ENCODE results near the gene HS6ST3. TPM values are rescaled to one million over a fixed set of nuclear protein-coding genes. Genes with fewer than 3 reads are reported as not detected.

Gene HS6ST3
- total RNA-seq, 1 donor from 2014 or later: under 0.01 TPM

GRCh38 chr13:96646101-96646500, 556.2 kb downstream of the HS6ST3 start:
- no peak for TF ChIP-seq CTCF (IDR thresholded peaks at IDR 0.05; ENCODE audit: insufficient read depth, low read length, severe bottlenecking)
- no peaks in the 10 kb centered on the region for H3K36me3 ChIP-seq (ENCODE audit: control insufficient read depth, insufficient read depth, low read length)
- no peaks in the 10 kb centered on the region for H3K27me3 ChIP-seq (ENCODE audit: control insufficient read depth, insufficient read depth, low read length)
- no peak for DNase-seq (ENCODE audit: low read depth)
- H3K4me3 ChIP-seq (ENCODE audit: low read depth, low read length): no peak overlapping the region
- FAIRE-seq: no peak

GRCh38 chr13:96646515-96647211, 556.8 kb downstream of the HS6ST3 start:
- TF ChIP-seq CTCF (IDR thresholded peaks at IDR 0.05; ENCODE audit: insufficient read depth, low read length, severe bottlenecking): no peak
- Histone ChIP-seq H3K4me3 (ENCODE audit: low read depth, low read length) (no peak overlapping the region), H3K36me3 (ENCODE audit: control insufficient read depth, insufficient read depth, low read length) (no peaks in the 10 kb centered on the region), H3K27me3 (ENCODE audit: control insufficient read depth, insufficient read depth, low read length) (no peaks in the 10 kb centered on the region)
- DNase-seq (ENCODE audit: low read depth) (no peak), FAIRE-seq (no peak)

DNA sequence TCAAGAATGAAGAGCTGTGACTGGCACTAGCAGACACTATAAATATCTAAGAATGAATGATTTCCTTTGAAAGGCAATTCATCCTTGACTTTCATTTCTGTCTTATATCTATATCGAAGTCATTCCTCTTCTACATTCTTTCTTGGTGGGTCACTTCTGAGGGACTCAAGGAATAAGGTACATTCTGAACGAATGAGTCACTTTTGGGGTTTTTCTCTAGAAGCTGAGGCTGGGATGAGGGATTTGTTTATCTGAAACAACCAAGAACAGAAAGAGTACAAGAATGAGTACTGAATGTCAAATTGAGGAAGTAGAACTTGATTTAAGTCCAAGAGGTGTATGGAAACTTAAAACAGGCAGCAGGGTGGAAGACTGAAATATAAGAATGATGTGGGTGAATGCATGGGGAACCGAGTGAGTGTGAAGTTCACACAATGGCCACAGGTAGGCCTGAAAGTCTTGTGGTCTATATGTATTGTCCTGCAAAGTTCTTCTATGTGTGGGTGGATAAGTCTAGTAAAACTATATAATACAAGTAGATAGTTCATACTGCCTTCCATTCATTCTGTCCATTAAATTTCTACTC, 560.5 kb downstream of the HS6ST3 start:
- no peak for TF ChIP-seq CTCF (IDR thresholded peaks at IDR 0.05; ENCODE audit: insufficient read depth, low read length, severe bottlenecking)

GRCh38 chr13:96651598-96651997, 561.7 kb downstream of the HS6ST3 start:
- no peak for DNase-seq (ENCODE audit: low read depth)

More for the DNA sequence above, 560.5 kb downstream of the HS6ST3 start:
- peak; percentile 94 for DNase-seq (ENCODE audit: low read depth)
- Histone ChIP-seq H3K27me3 (ENCODE audit: control insufficient read depth, insufficient read depth, low read length) (no peaks in the 10 kb centered on the region), H3K36me3 (ENCODE audit: control insufficient read depth, insufficient read depth, low read length) (no peaks in the 10 kb centered on the region), H3K4me3 (ENCODE audit: low read depth, low read length) (no peak overlapping the region)
- FAIRE-seq: no peak

DNA sequence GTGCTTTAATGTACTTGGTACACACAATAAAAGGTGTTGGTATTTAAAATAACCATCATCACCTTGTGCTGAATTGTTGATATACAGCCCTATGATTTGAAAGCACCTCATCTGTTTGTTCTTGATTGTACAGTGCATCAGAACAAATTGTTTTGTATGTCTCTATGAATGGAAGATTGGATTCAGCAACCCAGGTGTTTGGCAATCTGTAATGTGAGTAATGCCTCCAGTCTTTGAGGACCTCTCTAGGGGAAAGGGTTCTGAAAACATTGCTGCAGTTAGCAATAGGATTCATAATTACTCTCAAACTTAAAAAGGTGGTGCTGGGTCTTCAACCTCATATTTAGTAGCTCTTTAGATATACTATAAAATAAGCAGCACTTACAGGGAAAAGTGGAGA, 562.6 kb downstream of the HS6ST3 start:
- no peak for TF ChIP-seq CTCF (IDR thresholded peaks at IDR 0.05; ENCODE audit: insufficient read depth, low read length, severe bottlenecking)
- DNase-seq (ENCODE audit: low read depth) (peak; percentile 46), FAIRE-seq (no peak)
- H3K36me3 ChIP-seq (ENCODE audit: control insufficient read depth, insufficient read depth, low read length): no peaks in the 10 kb centered on the region
- no peaks in the 10 kb centered on the region for H3K27me3 ChIP-seq (ENCODE audit: control insufficient read depth, insufficient read depth, low read length)
- H3K4me3 ChIP-seq (ENCODE audit: low read depth, low read length): no peak overlapping the region

More at GRCh38 chr13:96651598-96651997, 561.7 kb downstream of the HS6ST3 start:
- no peaks in the 10 kb centered on the region for H3K36me3 ChIP-seq (ENCODE audit: control insufficient read depth, insufficient read depth, low read length)
- H3K27me3 ChIP-seq (ENCODE audit: control insufficient read depth, insufficient read depth, low read length): no peaks in the 10 kb centered on the region
- H3K4me3 ChIP-seq (ENCODE audit: low read depth, low read length): no peak overlapping the region
- TF ChIP-seq CTCF (IDR thresholded peaks at IDR 0.05; ENCODE audit: insufficient read depth, low read length, severe bottlenecking): no peak
- FAIRE-seq: no peak

Measured in bronchial epithelial cell (primary cell).